GM21786 (cell line): ENCODE results near the gene SPSB3.
"Not testable (repeated sequence)": the region's sequence is repeated elsewhere in the genome, so short reads cannot be mapped to it uniquely, and the experiment has no call there.

Source experiments
- ATAC-seq: cut with Tn5 transposase; IDR thresholded peaks from one replicate; pipeline ENCODE4 v1.9.1; 2021; ENCODE audit not compliant: unreplicated experiment

Gene SPSB3

GRCh38 chr16:1817276-1817589 lies 34.9 kb upstream of the SPSB3 start:
- ATAC-seq, result no peak

- ATAC-seq, result no peak
These were observed 34.3 kb upstream of the SPSB3 start for GRCh38 chr16:1816396-1817275.

- no peak for ATAC-seq
These were observed 33.1 kb upstream of the SPSB3 start for GRCh38 chr16:1815461-1815860.

- ATAC-seq, result no peak
These were observed 30.4 kb upstream of the SPSB3 start for GRCh38 chr16:1812732-1813163.

- no peak for ATAC-seq
These were observed 28.2 kb upstream of the SPSB3 start for GRCh38 chr16:1810536-1810935.

- ATAC-seq, result no peak
These were observed 27.7 kb upstream of the SPSB3 start for GRCh38 chr16:1810106-1810505.

- no peak for ATAC-seq
These were observed 27.0 kb upstream of the SPSB3 start for GRCh38 chr16:1809281-1809801.

GRCh38 chr16:1808691-1809090 lies 26.3 kb upstream of the SPSB3 start:
- no peak for ATAC-seq

GRCh38 chr16:1807626-1808025 lies 25.3 kb upstream of the SPSB3 start:
- ATAC-seq, result no peak

- ATAC-seq, result no peak
These were observed 18.3 kb upstream of the SPSB3 start for GRCh38 chr16:1800701-1801100.

- ATAC-seq, result not testable (repeated sequence)
These were observed 16.9 kb upstream of the SPSB3 start for GRCh38 chr16:1799263-1799662.

- ATAC-seq, result no peak
These were observed 12.7 kb upstream of the SPSB3 start for GRCh38 chr16:1794908-1795666.

GRCh38 chr16:1794221-1794871 lies 12.0 kb upstream of the SPSB3 start:
- ATAC-seq, result no peak

- ATAC-seq, result no peak
These were observed 11.3 kb upstream of the SPSB3 start, which contains the start of gene IGFALS for GRCh38 chr16:1793578-1794220. Gene IGFALS, minus strand, starts transcription at chr16:1793705. Its CDS starts 53 bp downstream, at chr16:1793652.

GRCh38 chr16:1792836-1793577 lies 10.6 kb upstream of the SPSB3 start:
- no peak for ATAC-seq

- no peak for ATAC-seq
These were observed 9.8 kb upstream of the SPSB3 start for GRCh38 chr16:1791943-1792812.

- ATAC-seq, result no peak
These were observed 9.0 kb upstream of the SPSB3 start for GRCh38 chr16:1791256-1791942.

GRCh38 chr16:1790611-1791255 lies 8.4 kb upstream of the SPSB3 start:
- no peak for ATAC-seq
